IMR-90 (cell line): ENCODE data around the gene ABHD15. TPM values are rescaled to one million over a fixed set of nuclear protein-coding genes. Genes with fewer than 3 reads are reported as not detected.

ENCODE experiments used
- ATAC-seq: fragments of 200-7000 bp; cut with Tn5 transposase; 2 replicates; pipeline ENCODE4 v1.9.1; 2020; ENCODE audit warnings: low read depth, mild to moderate bottlenecking, moderate library complexity
- BruUV-seq: library from RNA; stranded (reverse); fragments of 400-500 nt; replicated peaks from 2 replicates; lab custom pipeline; 2021; lab: Mats Ljungman, UMichigan
- CTCF ChIA-PET: fragments of 300-600 bp; formaldehyde crosslinking; extraction: SDS; loops from one replicate; lab custom pipeline; 2021; ENCODE audit warnings: antibody characterized with exemption; lab: Yijun Ruan, JAX
- POLR2A ChIA-PET: fragments of 300-600 bp; sonication (Branson Sonifier 250); formaldehyde crosslinking; loops from one replicate; lab custom pipeline; 2022; ENCODE audit warnings: antibody characterized with exemption; ENCODE audit not compliant: unreplicated experiment; lab: Charles Lee
- DNase-seq: peaks from one replicate; pipeline ENCODE4 v3.0.0; 2013
- H2AFZ ChIP-seq: replicated peaks from 2 replicates; pipeline ENCODE3; 2013; ENCODE audit warnings: low read length, mild to moderate bottlenecking; ENCODE audit not compliant: poor library complexity
- H2AK5ac ChIP-seq: 2 replicates; pipeline ENCODE4 v1.6.1; 2013; ENCODE audit warnings: low read depth, low read length, inconsistent platforms
- H2AK9ac ChIP-seq: replicated peaks from 2 replicates; pipeline ENCODE3; 2013; ENCODE audit warnings: mild to moderate bottlenecking, low read depth, low read length, moderate library complexity; ENCODE audit not compliant: poor library complexity
- H2BK120ac ChIP-seq: 2 replicates; pipeline ENCODE4 v1.6.1; 2013; ENCODE audit warnings: low read depth, low read length, inconsistent platforms
- H2BK15ac ChIP-seq: 3 replicates; pipeline ENCODE4 v1.6.1; 2013; ENCODE audit warnings: low read depth, low read length, inconsistent platforms
- H2BK20ac ChIP-seq: 2 replicates; pipeline ENCODE4 v1.6.1; 2013; ENCODE audit warnings: low read depth, mild to moderate bottlenecking, inconsistent platforms, low read length, moderate library complexity
- H2BK5ac ChIP-seq: 2 replicates; pipeline ENCODE4 v1.6.1; 2013; ENCODE audit warnings: mild to moderate bottlenecking, low read depth, low read length, inconsistent platforms; ENCODE audit not compliant: poor library complexity, severe bottlenecking
- H3K14ac ChIP-seq: replicated peaks from 2 replicates; pipeline ENCODE4 v1.6.1; 2013; ENCODE audit warnings: low read depth, low read length, inconsistent platforms
- H3K18ac ChIP-seq: 2 replicates; pipeline ENCODE4 v1.6.1; 2013; ENCODE audit warnings: low read depth, low read length, control low read depth
- H3K23ac ChIP-seq: 2 replicates; pipeline ENCODE4 v1.6.1; 2013; ENCODE audit warnings: low read depth, low read length, inconsistent platforms
- H3K27ac ChIP-seq: 2 replicates; pipeline ENCODE4 v1.5.1; 2013; ENCODE audit warnings: mild to moderate bottlenecking, control low read depth, low read length; ENCODE audit not compliant: insufficient read depth
- H3K27me3 ChIP-seq: 2 replicates; pipeline ENCODE4 v1.6.1; 2013; ENCODE audit warnings: low read length; ENCODE audit not compliant: control insufficient read depth, insufficient read depth
- H3K36me3 ChIP-seq: 2 replicates; pipeline ENCODE4 v1.6.1; 2013; ENCODE audit warnings: low read length, mixed read lengths; ENCODE audit not compliant: control insufficient read depth, insufficient read depth
- H3K4ac ChIP-seq: 2 replicates; pipeline ENCODE4 v1.6.1; 2013; ENCODE audit warnings: low read depth, low read length, inconsistent platforms
- H3K4me1 ChIP-seq: 2 replicates; pipeline ENCODE4 v1.6.1; 2013; ENCODE audit warnings: low read length, mixed read lengths; ENCODE audit not compliant: control insufficient read depth, insufficient read depth
- H3K4me2 ChIP-seq: 2 replicates; pipeline ENCODE4 v1.6.1; 2013; ENCODE audit warnings: low read depth, mild to moderate bottlenecking, control low read depth, low read length, moderate library complexity
- H3K4me3 ChIP-seq: 2 replicates; pipeline ENCODE4 v1.5.1; 2013; ENCODE audit warnings: low read depth, mild to moderate bottlenecking, control low read depth, low read length, moderate library complexity; ENCODE audit not compliant: insufficient read depth
- H3K56ac ChIP-seq: 2 replicates; pipeline ENCODE4 v1.6.1; 2013; ENCODE audit warnings: low read length, inconsistent platforms; ENCODE audit not compliant: insufficient read depth; ENCODE audit errors: extremely low read depth
- H3K79me1 ChIP-seq, 2 experiments: 2 replicates each; pipeline ENCODE4 v1.6.1; 2013; ENCODE audit warnings: low read length in 2 of 2, inconsistent platforms in 1 of 2, low read depth in 1 of 2
- H3K9ac ChIP-seq: 2 replicates; pipeline ENCODE4 v1.6.1; 2013; ENCODE audit warnings: low read depth, low read length, control low read depth
- H3K9me1 ChIP-seq: 2 replicates; pipeline ENCODE4 v1.6.1; 2013; ENCODE audit warnings: low read length, inconsistent platforms; ENCODE audit not compliant: insufficient read depth
- H3K9me3 ChIP-seq: 2 replicates; pipeline ENCODE4 v1.6.1; 2013; ENCODE audit warnings: low read length; ENCODE audit not compliant: control insufficient read depth, insufficient read depth
- H4K20me1 ChIP-seq: 2 replicates; pipeline ENCODE4 v1.6.1; 2013; ENCODE audit warnings: low read length, inconsistent platforms; ENCODE audit not compliant: insufficient read depth
- H4K5ac ChIP-seq: 2 replicates; pipeline ENCODE4 v1.6.1; 2013; ENCODE audit warnings: mild to moderate bottlenecking, low read depth, low read length, control low read depth
- H4K8ac ChIP-seq, 2 experiments: 2 replicates each; pipeline ENCODE4 v1.6.1; 2013; ENCODE audit warnings: low read depth in 2 of 2, low read length in 2 of 2, control low read depth in 1 of 2, inconsistent platforms in 1 of 2
- H4K91ac ChIP-seq: 2 replicates; pipeline ENCODE4 v1.6.1; 2013; ENCODE audit warnings: low read depth, low read length, inconsistent platforms; ENCODE audit not compliant: insufficient read depth
- MAZ ChIP-seq: IDR thresholded peaks from 2 replicates; pipeline ENCODE4 v1.6.1; 2012; ENCODE audit warnings: low read depth, mild to moderate bottlenecking, low read length, improper control_type of control experiment, moderate library complexity, borderline replicate concordance
- SMC3 ChIP-seq: fragments of 150-350 bp; IDR thresholded peaks from 2 replicates; pipeline ENCODE4 v1.6.1; 2016; ENCODE audit warnings: low read depth, mild to moderate bottlenecking, antibody characterized with exemption, low read length, moderate library complexity
- WGBS, 2 experiments: methylation state at CpG; one replicate each; pipeline versions ENCODE4 v1.1.5 to v1.1.7; 2013; ENCODE audit warnings: missing lambda C conversion rate in 2 of 2; ENCODE audit not compliant: insufficient read length in 1 of 2; ENCODE audit errors: extremely low coverage in 2 of 2; 5-methylcytosine and 5-hydroxymethylcytosine counted together
- dilution Hi-C: fragments of 300-500 bp; cut with HindIII; formaldehyde crosslinking; loops from one replicate; pipeline ENCODE4 v1.14.3; 2018; ENCODE audit warnings: low sequenced_read_pairs; ENCODE audit not compliant: unreplicated experiment
- in situ Hi-C: fragments of 300-500 bp; cut with MboI; formaldehyde crosslinking; loops from 3 replicates; pipeline ENCODE4 v1.14.3; 2019; ENCODE audit warnings: low sequenced_read_pairs, inconsistent platforms, mixed read lengths
- intact Hi-C: fragments of 100-400 bp; cut with micrococcal nuclease; formaldehyde crosslinking; loops from 2 replicates; pipeline ENCODE4 v1.10.0; 2022
- polyA plus RNA-seq, 3 experiments: library from polyadenylated mRNA; depleted of rRNA; stranded (reverse); fragments of >200 nt; gene quantifications; 2 replicates each; pipeline ENCODE4 v1.2.3, GENCODE V29; 2012; ENCODE audit warnings: low replicate concordance in 1 of 3
- total RNA-seq: library from RNA; depleted of rRNA; stranded (reverse); fragments of >200 nt; gene quantifications from 2 replicates; pipeline ENCODE4 v1.2.3, GENCODE V29; 2012

The ABHD15 gene
- total and polyA plus RNA-seq, 2 of the 4 experiments (the other 2 are of a cell fraction): 3.2 to 4.6 TPM

GRCh38 chr17:29615492-29616299, 48.9 kb upstream of the ABHD15 start:
- H2AK9ac ChIP-seq: peak overlapping the region; percentile 85
- H4K8ac ChIP-seq: 0 out of 4 replicates have a peak overlapping the region, but pooled peaks of 1 of the 2 experiments have one; percentile 23
- H4K20me1 ChIP-seq: peaks cover 9% of the 10 kb centered on the region; the same call in 1 of the 2 replicates
- H3K9ac ChIP-seq: no peak overlapping the region
- no peak overlapping the region for H2BK15ac ChIP-seq
- no peak overlapping the region for H3K56ac ChIP-seq
- H4K91ac ChIP-seq: no peak overlapping the region
- peaks cover 2% of the 10 kb centered on the region; the same call in 1 of the 2 replicates for H3K36me3 ChIP-seq
- intact Hi-C loops: no loop called here
- no peaks in the 10 kb centered on the region; the same call in 1 of the 2 replicates for H3K27me3 ChIP-seq
- no TSS peak for BruUV-seq
- H3K4ac ChIP-seq: no peak overlapping the region
- H4K5ac ChIP-seq: no peak overlapping the region
- H2BK20ac ChIP-seq: no peak overlapping the region
- WGBS, 2 experiments: 15% methylated on average over 55 of the region's 74 CpGs; no CpG with 5 or more reads in 1 of the 2 experiments
- no peaks in the 10 kb centered on the region for H3K9me3 ChIP-seq
- peaks cover 7% of the 10 kb centered on the region for H3K4me1 ChIP-seq
- no peak overlapping the region for H3K23ac ChIP-seq
- ATAC-seq (peak; percentile 86), DNase-seq (peak; percentile 55)
- TF ChIP-seq SMC3: no peak
- peak; percentile 40; the same call in 1 of the 2 replicates for TF ChIP-seq MAZ
- H3K18ac ChIP-seq: no peak overlapping the region
- CTCF ChIA-PET: no interaction called here
- peaks cover 17% of the 10 kb centered on the region for H3K9me1 ChIP-seq
- peak overlapping the region; percentile 34; the same call in 1 of the 2 replicates for H3K4me2 ChIP-seq
- peak overlapping the region; percentile 93 for H2AFZ ChIP-seq
- in situ Hi-C loops: no loop called here
- H2BK120ac ChIP-seq: no peak overlapping the region
- H3K14ac ChIP-seq: no peak overlapping the region
- H3K79me1 ChIP-seq: peaks cover 0 to 11% of the 10 kb centered on the region in 2 experiments; a peak in 1 of 4 replicates
- no peak overlapping the region; the same call in 1 of the 2 replicates for H3K4me3 ChIP-seq
- no peak overlapping the region for H2AK5ac ChIP-seq
- no peak overlapping the region for H3K27ac ChIP-seq
- H2BK5ac ChIP-seq: no peak overlapping the region
- POLR2A ChIA-PET: no interaction called here
- dilution Hi-C loops: no loop called here
